ENCODE measurements around the gene MCCC2. TPM values are rescaled to one million over a fixed set of nuclear protein-coding genes. Genes with fewer than 3 reads are reported as not detected.
"Not testable (repeated sequence)": the region's sequence is repeated elsewhere in the genome, so short reads cannot be mapped to it uniquely, and the experiment has no call there.

MCCC2 gene
- total RNA-seq, 2 experiments from 2014 or later, result 60.0 to 60.4 TPM

DNA sequence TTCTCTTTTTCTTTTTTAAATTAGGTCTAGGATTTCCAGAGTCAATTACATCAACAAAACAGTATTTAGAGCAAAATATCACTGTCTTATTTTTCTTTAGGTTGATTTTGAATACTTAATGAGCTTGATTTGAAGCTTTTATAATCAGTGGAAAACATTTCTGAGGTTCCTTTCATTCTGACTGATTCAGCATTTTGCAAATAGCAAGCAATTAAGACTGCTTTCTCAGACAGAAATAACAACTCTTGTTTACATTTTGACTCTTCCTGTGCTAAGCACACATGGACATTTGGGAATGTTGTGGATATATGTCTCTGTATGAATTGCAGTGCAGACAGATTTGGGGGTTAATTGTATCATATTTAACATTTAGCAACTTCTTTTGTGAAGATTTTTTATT lies 22.2 kb upstream of the MCCC2 start:
- H3K27ac Mint-ChIP-seq, result no peak overlapping the region
- DNase-seq (no peak), ATAC-seq (no peak)
- CTCF ChIA-PET, result no interaction called here
- no peaks in the 10 kb centered on the region for H3K27me3 Mint-ChIP-seq
- H3K4me3 Mint-ChIP-seq, result no peak overlapping the region
- POLR2A ChIA-PET, result no interaction called here
- TF ChIP-seq, protein P1, sequence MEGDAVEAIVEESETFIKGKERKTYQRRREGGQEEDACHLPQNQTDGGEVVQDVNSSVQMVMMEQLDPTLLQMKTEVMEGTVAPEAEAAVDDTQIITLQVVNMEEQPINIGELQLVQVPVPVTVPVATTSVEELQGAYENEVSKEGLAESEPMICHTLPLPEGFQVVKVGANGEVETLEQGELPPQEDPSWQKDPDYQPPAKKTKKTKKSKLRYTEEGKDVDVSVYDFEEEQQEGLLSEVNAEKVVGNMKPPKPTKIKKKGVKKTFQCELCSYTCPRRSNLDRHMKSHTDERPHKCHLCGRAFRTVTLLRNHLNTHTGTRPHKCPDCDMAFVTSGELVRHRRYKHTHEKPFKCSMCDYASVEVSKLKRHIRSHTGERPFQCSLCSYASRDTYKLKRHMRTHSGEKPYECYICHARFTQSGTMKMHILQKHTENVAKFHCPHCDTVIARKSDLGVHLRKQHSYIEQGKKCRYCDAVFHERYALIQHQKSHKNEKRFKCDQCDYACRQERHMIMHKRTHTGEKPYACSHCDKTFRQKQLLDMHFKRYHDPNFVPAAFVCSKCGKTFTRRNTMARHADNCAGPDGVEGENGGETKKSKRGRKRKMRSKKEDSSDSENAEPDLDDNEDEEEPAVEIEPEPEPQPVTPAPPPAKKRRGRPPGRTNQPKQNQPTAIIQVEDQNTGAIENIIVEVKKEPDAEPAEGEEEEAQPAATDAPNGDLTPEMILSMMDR (IDR thresholded peaks at IDR 0.05), result no peak
- peaks cover 21% of the 10 kb centered on the region for H3K36me3 Mint-ChIP-seq (ENCODE audit: low read depth)
- no peaks in the 10 kb centered on the region for H3K9me3 Mint-ChIP-seq
- H3K4me1 Mint-ChIP-seq (ENCODE audit: low read depth), result no peaks in the 10 kb centered on the region
- intact Hi-C loops (cut with micrococcal nuclease), result no loop called here

DNA sequence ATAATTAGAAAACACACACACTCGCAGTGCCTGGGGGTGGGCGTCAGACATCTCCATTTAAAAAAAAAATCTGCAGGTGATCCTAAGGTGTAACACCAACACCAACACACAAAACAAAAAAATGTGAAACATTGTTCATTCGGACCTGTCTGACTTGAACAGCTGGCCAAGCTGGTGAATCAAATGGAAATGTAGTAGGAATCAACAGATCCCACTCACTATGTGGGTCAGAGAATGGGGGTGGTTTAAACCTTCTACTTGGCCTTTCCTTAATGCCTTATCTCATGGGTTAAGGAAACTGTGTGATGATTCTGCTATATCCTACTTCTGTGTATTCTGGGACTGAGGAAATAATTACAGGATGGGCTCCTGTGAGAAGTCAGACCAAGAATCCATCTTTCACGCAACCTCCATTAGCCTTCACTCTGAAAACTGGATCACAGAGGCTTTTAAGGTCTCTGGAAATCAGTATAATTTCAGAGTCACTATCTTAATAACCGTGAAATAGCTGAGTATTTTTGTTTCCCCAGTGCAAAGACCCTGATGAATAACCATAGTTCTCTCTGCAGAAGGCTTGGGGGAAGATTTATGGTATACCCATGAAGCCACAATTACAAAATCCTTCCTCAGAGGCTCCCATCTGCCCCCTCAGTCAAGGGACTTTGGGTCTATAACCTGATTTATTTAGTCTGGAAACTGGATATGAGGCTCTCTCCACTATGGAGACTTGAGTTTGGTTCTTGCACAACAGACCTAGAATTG lies 17.2 kb upstream of the MCCC2 start:
- no peaks in the 10 kb centered on the region for H3K27me3 Mint-ChIP-seq
- no peak for ATAC-seq

DNA sequence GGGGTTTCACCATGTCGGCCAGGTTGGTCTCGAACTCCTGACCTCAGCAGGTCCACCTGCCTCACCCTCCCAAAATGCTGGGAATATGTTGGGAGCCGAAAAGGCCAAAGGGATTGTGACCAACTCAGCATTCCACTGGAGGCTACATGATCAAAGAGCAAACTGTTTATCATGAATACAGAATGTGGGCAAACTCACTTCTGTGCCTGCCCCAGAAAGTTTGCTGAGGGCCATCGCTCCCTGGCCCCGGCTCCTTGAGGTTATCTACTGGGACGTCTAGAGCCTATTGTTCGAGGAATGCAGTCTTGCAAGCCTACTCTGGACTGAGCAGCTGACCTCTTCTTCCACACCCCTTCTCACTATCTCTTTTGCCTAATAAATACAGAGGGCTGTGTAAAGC lies 15.3 kb upstream of the MCCC2 start:
- intact Hi-C loops (cut with micrococcal nuclease); H3K36me3 Mint-ChIP-seq (ENCODE audit: low read depth); H3K27me3 Mint-ChIP-seq; H3K9me3 Mint-ChIP-seq; H3K27ac Mint-ChIP-seq; H3K4me1 Mint-ChIP-seq (ENCODE audit: low read depth); CTCF ChIA-PET; POLR2A ChIA-PET; DNase-seq; H3K4me3 Mint-ChIP-seq; ATAC-seq: not testable (repeated sequence)

More for the DNA sequence above, 17.2 kb upstream of the MCCC2 start:
- Mint-ChIP-seq H3K9me3 (no peaks in the 10 kb centered on the region), H3K4me3 (no peak overlapping the region), H3K4me1 (ENCODE audit: low read depth) (no peaks in the 10 kb centered on the region), H3K36me3 (ENCODE audit: low read depth) (peaks cover 10% of the 10 kb centered on the region), H3K27ac (no peak overlapping the region)
- DNase-seq, result no peak
- intact Hi-C loops (cut with micrococcal nuclease), result no loop called here
- POLR2A ChIA-PET, result no interaction called here
- TF ChIP-seq, protein P1 (IDR thresholded peaks at IDR 0.05), result no peak
- CTCF ChIA-PET, result no interaction called here

DNA sequence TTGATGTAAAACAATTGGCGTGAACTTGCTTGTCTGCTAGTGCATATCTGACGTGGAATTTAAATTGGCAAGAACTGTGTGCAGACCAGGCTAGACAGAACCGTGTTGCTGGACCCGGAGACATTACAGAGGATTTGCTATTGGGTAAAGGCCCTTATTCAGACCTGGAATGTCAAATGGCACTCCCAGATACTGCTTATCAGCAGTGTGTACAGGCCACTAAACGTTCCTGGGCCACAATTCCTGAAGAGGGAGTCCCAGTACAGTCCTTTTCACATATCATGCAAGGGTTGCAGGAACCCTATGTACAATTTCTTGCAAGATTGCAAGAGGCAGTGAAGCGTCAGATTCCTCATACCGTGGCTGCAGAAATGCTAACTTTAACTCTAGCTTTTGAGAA lies 13.5 kb upstream of the MCCC2 start:
- no peak for DNase-seq
- TF ChIP-seq, protein P1 (IDR thresholded peaks at IDR 0.05), result no peak
- H3K36me3 Mint-ChIP-seq (ENCODE audit: low read depth), result peaks cover 16% of the 10 kb centered on the region

DNA sequence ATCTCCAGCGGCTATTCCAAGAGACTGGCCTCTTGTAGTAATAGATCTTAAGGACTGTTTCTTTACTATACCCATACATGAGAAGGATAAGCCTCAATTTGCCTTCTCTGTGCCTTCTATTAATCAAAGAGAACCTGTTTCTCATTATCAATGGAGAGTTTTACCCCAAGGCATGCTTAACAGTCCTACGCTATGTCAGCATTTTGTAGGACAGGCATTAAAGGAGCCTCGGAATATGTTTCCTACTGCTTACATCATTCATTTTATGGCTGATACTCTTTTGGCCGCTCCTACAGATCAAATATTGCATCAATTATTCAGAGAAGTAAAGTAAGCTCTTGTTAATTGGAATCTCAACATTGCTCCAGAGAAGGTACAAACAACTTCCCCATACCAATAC lies 11.6 kb upstream of the MCCC2 start:
- ATAC-seq; H3K4me3 Mint-ChIP-seq; H3K9me3 Mint-ChIP-seq; H3K4me1 Mint-ChIP-seq (ENCODE audit: low read depth); DNase-seq; H3K27me3 Mint-ChIP-seq; POLR2A ChIA-PET; intact Hi-C loops (cut with micrococcal nuclease); H3K27ac Mint-ChIP-seq: not testable (repeated sequence)
- peaks cover 13% of the 10 kb centered on the region for H3K36me3 Mint-ChIP-seq (ENCODE audit: low read depth)
- CTCF ChIA-PET, result interaction anchor here (2.8 kb wide), 1 partner anchor 25 kb away, joined by 9 read pairs; no protein-coding TSS in a partner anchor

More for the DNA sequence above, 13.5 kb upstream of the MCCC2 start:
- Mint-ChIP-seq H3K27ac (no peak overlapping the region), H3K4me3 (no peak overlapping the region), H3K9me3 (no peaks in the 10 kb centered on the region), H3K27me3 (no peaks in the 10 kb centered on the region), H3K4me1 (ENCODE audit: low read depth) (no peaks in the 10 kb centered on the region)
- no peak for ATAC-seq
- ChIA-PET CTCF (interaction anchor here (1.9 kb wide), 1 partner anchor 9 kb away, joined by 5 read pairs; no protein-coding TSS in a partner anchor), POLR2A (no interaction called here)
- intact Hi-C loops (cut with micrococcal nuclease), result no loop called here

DNA sequence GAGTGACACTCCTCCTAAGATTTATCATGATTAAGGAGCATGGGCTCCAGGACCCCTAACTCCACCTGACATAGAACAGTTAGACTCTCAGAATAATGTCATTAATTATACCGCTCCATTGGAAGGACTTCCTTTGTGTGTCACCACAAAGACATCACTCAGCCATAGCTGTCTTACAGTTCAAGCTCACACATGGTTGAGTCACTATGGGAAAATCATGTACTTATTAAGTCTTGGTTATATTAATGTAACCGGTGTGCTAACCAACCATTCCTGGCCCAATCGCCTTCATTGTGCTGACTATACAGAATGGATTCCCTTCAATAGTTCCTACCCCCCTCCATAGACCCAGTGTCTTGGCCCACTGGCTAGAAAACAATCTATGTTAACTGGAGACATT lies 10.9 kb upstream of the MCCC2 start:
- DNase-seq (no peak), ATAC-seq (no peak)
- no peaks in the 10 kb centered on the region for H3K27me3 Mint-ChIP-seq
- H3K36me3 Mint-ChIP-seq (ENCODE audit: low read depth), result peaks cover 13% of the 10 kb centered on the region
- no peaks in the 10 kb centered on the region for H3K9me3 Mint-ChIP-seq
- ChIA-PET POLR2A (no interaction called here), CTCF (interaction anchor here (2.8 kb wide), 1 partner anchor 25 kb away, joined by 9 read pairs; no protein-coding TSS in a partner anchor)
- H3K4me3 Mint-ChIP-seq, result no peak overlapping the region
- TF ChIP-seq, protein P1 (IDR thresholded peaks at IDR 0.05), result no peak
- intact Hi-C loops (cut with micrococcal nuclease), result no loop called here
- H3K27ac Mint-ChIP-seq, result no peak overlapping the region
- H3K4me1 Mint-ChIP-seq (ENCODE audit: low read depth), result no peaks in the 10 kb centered on the region

DNA sequence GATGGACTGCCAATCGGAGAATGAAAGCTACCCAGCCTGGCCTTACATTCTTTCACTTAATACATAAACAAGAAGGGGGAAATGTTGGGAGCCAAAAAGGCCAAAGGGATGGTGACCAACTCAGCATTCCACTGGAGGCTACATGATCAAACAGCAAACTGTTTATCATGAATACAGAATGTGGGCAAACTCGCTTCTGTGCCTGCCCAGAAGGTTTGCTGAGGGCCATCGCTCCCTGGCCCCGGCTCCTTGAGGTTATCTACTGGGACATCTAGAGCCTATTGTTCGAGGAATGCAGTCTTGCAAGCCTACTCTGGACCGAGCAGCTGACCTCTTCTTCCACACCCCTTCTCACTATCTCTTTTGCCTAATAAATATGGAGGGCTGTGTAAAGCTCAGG lies 9.3 kb upstream of the MCCC2 start:
- CTCF ChIA-PET, result interaction anchor here (0.5 kb wide), 1 partner anchor 52 kb away, joined by 3 read pairs; no protein-coding TSS in a partner anchor
- POLR2A ChIA-PET; intact Hi-C loops (cut with micrococcal nuclease): not testable (repeated sequence)

More for the DNA sequence above, 9.3 kb upstream of the MCCC2 start:
- not testable (repeated sequence) for H3K4me1 Mint-ChIP-seq (ENCODE audit: low read depth); DNase-seq; H3K9me3 Mint-ChIP-seq; H3K4me3 Mint-ChIP-seq; ATAC-seq; H3K27me3 Mint-ChIP-seq; H3K27ac Mint-ChIP-seq
- H3K36me3 Mint-ChIP-seq (ENCODE audit: low read depth), result peaks cover 13% of the 10 kb centered on the region

All from activated CD8-positive, alpha-beta T cell treated with anti-CD3 and anti-CD28 coated beads for 36 hours (primary cell).